Heart right ventricle (tissue), 16 donors: ENCODE data around the gene CORO1C. TPM values are rescaled to one million over a fixed set of nuclear protein-coding genes. Genes with fewer than 3 reads are reported as not detected.

Source experiments
- ATAC-seq, 8 donors: fragments of 200-7000 bp; cut with Tn5 transposase; one replicate each; pipeline ENCODE4 v1.9.1; 2020; ENCODE audit warnings: mild to moderate bottlenecking in 8 of 8, moderate library complexity in 8 of 8, moderate number of reproducible peaks in 1 of 8
- DNase-seq, 2 donors: peaks; one replicate each; pipeline ENCODE4 v3.0.0-alpha.2; 2020
- H3K27ac ChIP-seq, 10 donors: fragments of 200-600 bp; sonication (generic) in 2 of 10; one replicate each; pipeline versions ENCODE4 v1.5.0 to v1.8.0; 2020 to 2022; ENCODE audit warnings: mild to moderate bottlenecking in 3 of 10
- H3K27me3 ChIP-seq, 7 donors: fragments of 200-600 bp; one replicate each; pipeline ENCODE4 v1.8.0; 2021 to 2022; ENCODE audit warnings: mild to moderate bottlenecking in 2 of 7
- H3K36me3 ChIP-seq, 9 donors: fragments of 200-600 bp; sonication (generic) in 1 of 9; one replicate each; pipeline versions ENCODE4 v1.5.0 to v1.8.0; 2020 to 2022; ENCODE audit warnings: mild to moderate bottlenecking in 2 of 9
- H3K4me1 ChIP-seq, 9 donors: fragments of 200-600 bp; sonication (generic) in 1 of 9; one replicate each; pipeline versions ENCODE4 v1.5.0 to v1.8.0; 2020 to 2022; ENCODE audit warnings: mild to moderate bottlenecking in 4 of 9
- H3K4me3 ChIP-seq, 10 donors: fragments of 200-600 bp; sonication (generic) in 2 of 10; one replicate each; pipeline versions ENCODE4 v1.5.0 to v1.8.0; 2020 to 2022; ENCODE audit warnings: mild to moderate bottlenecking in 7 of 10, moderate library complexity in 2 of 10
- H3K9me3 ChIP-seq, 11 donors: fragments of 200-600 bp in 10 of 11; sonication (generic) in 2 of 11; one replicate each; pipeline versions ENCODE4 v1.5.0 to v1.8.0; 2013 to 2022; ENCODE audit warnings: mild to moderate bottlenecking in 2 of 11, control low read depth in 1 of 11, moderate library complexity in 1 of 11
- CTCF ChIP-seq, 9 donors: fragments of 200-600 bp; sonication (generic) in 2 of 9; IDR thresholded peaks; one replicate each; pipeline versions ENCODE4 v1.5.0 to v1.8.0; 2021 to 2022; ENCODE audit warnings: antibody characterized with exemption in 9 of 9, mild to moderate bottlenecking in 5 of 9, moderate library complexity in 1 of 9
- WGBS, 2 donors: extraction: QIAGEN DNeasy Blood & Tissue Kit; methylation state at CpG; one replicate each; pipeline ENCODE4 v1.1.7; 2013; ENCODE audit warnings: inconsistent platforms in 1 of 2; 5-methylcytosine and 5-hydroxymethylcytosine counted together
- intact Hi-C, 10 donors: fragments of 100-400 bp; cut with DNase I; formaldehyde crosslinking; loops; one replicate each; pipeline versions ENCODE4 v1.11.1 to v1.14.2; 2022
- polyA plus RNA-seq, 2 donors: library from polyadenylated mRNA; stranded (reverse); fragments of 200-250 nt; gene quantifications; one replicate each; pipeline ENCODE4 v1.2.3, GENCODE V29; 2013
- total RNA-seq, 10 donors: library from RNA; stranded (reverse); fragmentation: NEBNext Ultra II Directional in 3 of 10; extraction: Animal tissue kit (Norgen Biotek cat#: 25700) in 3 of 10; gene quantifications; one replicate each; pipeline versions ENCODE4 v1.2.1 to v1.2.4, GENCODE V29; 2021 to 2023
- donor health status: Arrhythmogenic right ventricular cardiomyopathy.
- donor health status: ischemic (EF 13 %, LVEDD 7.1; RV severe dilation, severe dysfunction).
- donor health status: healthy with polysubstance abuse.
- donor health status: DM: no; HTN: yes; CAD: no.
- donor health status: DM: no; HTN: no; CAD: no.
- donor health status: ischemic (EF 25% LVEDD 6.9; RV normal size, moderate dysfunction).
- donor health status: ischemic (EF 25% LVEDD 5.7; RV mildly dilated, moderate dysfunction).
- donor health status: healthy.
- donor health status: DM: yes; HTN: yes; CAD: no.
- donor health status: Ischemic cardiomyopathy.
- donor health status: ischemic (EF 35%, LVEDD 5.7; RV mildly dilated, moderate dysfunction).
- donor health status: nonischemic (EF 11% LVEDD 7.7; RV severe dilation, severe dysfunction).
- donor health status: DM: yes; HTN: yes; CAD: no.
- donor health status: PGD.
- donor health status: ischemic (EF 29% LVEDD 5.4; RV normal size, mild dysfunction).
- donor health status: nonischemic (EF 23%, LVEDD 6.1; RV moderate dilation, normal function).

The CORO1C gene
- total and polyA plus RNA-seq, 12 donors = 25.5 to 88.6 (median 58.2) TPM

- no peaks in the 10 kb centered on the region for H3K27me3 ChIP-seq
- no peak overlapping the region for H3K4me3 ChIP-seq
- no peak for TF ChIP-seq CTCF (IDR thresholded peaks at IDR 0.05)
- peaks cover 0 to 50% (median 11%) of the 10 kb centered on the region in 9 donors for H3K36me3 ChIP-seq
- no peaks in the 10 kb centered on the region for H3K9me3 ChIP-seq
- intact Hi-C loops = loop anchor here in 1 of 10 donors (10.0 kb wide), 1 partner anchor 47 kb away; no protein-coding TSS in a partner anchor
- H3K4me1 ChIP-seq = peaks cover 0 to 50% (median 12%) of the 10 kb centered on the region in 9 donors
- DNase-seq = no peak
- H3K27ac ChIP-seq = peak overlapping the region in 1 of 10 donors; percentile 16
- peak in 1 of 8 donors; percentile 56 for ATAC-seq
- 84 to 90% methylated on average over 9 of the region's 9 CpGs for WGBS, 2 donors
Measured at GRCh38 chr12:108678104-108678730, 53.1 kb downstream of the CORO1C start.

GRCh38 chr12:108677381-108677780, 53.9 kb downstream of the CORO1C start:
- no peaks in the 10 kb centered on the region for H3K27me3 ChIP-seq
- WGBS, 2 donors = 75 to 79% methylated on average over 3 of the region's 3 CpGs
- peaks cover 0 to 50% (median 12%) of the 10 kb centered on the region in 9 donors for H3K4me1 ChIP-seq
- ATAC-seq (no peak), DNase-seq (no peak)
- intact Hi-C loops = loop anchor here in 1 of 10 donors (10.0 kb wide), 1 partner anchor 47 kb away; no protein-coding TSS in a partner anchor
- H3K27ac ChIP-seq = peak overlapping the region in 1 of 10 donors; percentile 3
- H3K36me3 ChIP-seq = peaks cover 0 to 59% (median 11%) of the 10 kb centered on the region in 9 donors
- H3K9me3 ChIP-seq = no peaks in the 10 kb centered on the region
- no peak for TF ChIP-seq CTCF (IDR thresholded peaks at IDR 0.05)
- no peak overlapping the region for H3K4me3 ChIP-seq

- no peak overlapping the region for H3K4me3 ChIP-seq
- H3K27ac ChIP-seq = peak overlapping the region in 2 of 10 donors; percentile 3 to 9
- intact Hi-C loops = loop anchor here in 1 of 10 donors (10.0 kb wide), 1 partner anchor 48 kb away; no protein-coding TSS in a partner anchor
- ATAC-seq = no peak
- peaks cover 0 to 44% (median 12%) of the 10 kb centered on the region in 9 donors for H3K4me1 ChIP-seq
- WGBS, 2 donors = 68 to 75% methylated on average over 5 of the region's 5 CpGs
- peaks cover 0 to 64% (median 11%) of the 10 kb centered on the region in 9 donors for H3K36me3 ChIP-seq
- no peaks in the 10 kb centered on the region for H3K9me3 ChIP-seq
- no peaks in the 10 kb centered on the region for H3K27me3 ChIP-seq
- DNase-seq = no peak
- TF ChIP-seq CTCF (IDR thresholded peaks at IDR 0.05) = no peak
Measured at GRCh38 chr12:108676707-108677106, 54.6 kb downstream of the CORO1C start.

GRCh38 chr12:108675792-108676191, 55.5 kb downstream of the CORO1C start:
- WGBS, 2 donors = 90 to 93% methylated on average over 4 of the region's 4 CpGs
- H3K9me3 ChIP-seq = no peaks in the 10 kb centered on the region
- ATAC-seq (no peak), DNase-seq (no peak)
- no peak overlapping the region for H3K27ac ChIP-seq
- no peak for TF ChIP-seq CTCF (IDR thresholded peaks at IDR 0.05)
- peaks cover 0 to 36% (median 12%) of the 10 kb centered on the region in 9 donors for H3K4me1 ChIP-seq
- H3K36me3 ChIP-seq = peaks cover 0 to 66% (median 11%) of the 10 kb centered on the region in 9 donors
- intact Hi-C loops = loop anchor here in 1 of 10 donors (10.0 kb wide), 1 partner anchor 49 kb away; no protein-coding TSS in a partner anchor
- no peak overlapping the region for H3K4me3 ChIP-seq
- no peaks in the 10 kb centered on the region for H3K27me3 ChIP-seq
